ENCODE data around the gene SP140L.
"Not testable (repeated sequence)": the region's sequence is repeated elsewhere in the genome, so short reads cannot be mapped to it uniquely, and the experiment has no call there.

SP140L gene

GRCh38 chr2:230400454-230400853 lies 73.5 kb downstream of the SP140L start:
- H3K4me3 ChIP-seq (replicated peaks in 1 of 2; ENCODE audit: low read depth in 2 of 2, low read length in 2 of 2), result no peak overlapping the region
- TF ChIP-seq CTCF (IDR thresholded peaks at IDR 0.05; ENCODE audit: low read depth, low read length), result no peak
- no peak for DNase-seq (ENCODE audit: low read depth in 2 of 2)

DNA sequence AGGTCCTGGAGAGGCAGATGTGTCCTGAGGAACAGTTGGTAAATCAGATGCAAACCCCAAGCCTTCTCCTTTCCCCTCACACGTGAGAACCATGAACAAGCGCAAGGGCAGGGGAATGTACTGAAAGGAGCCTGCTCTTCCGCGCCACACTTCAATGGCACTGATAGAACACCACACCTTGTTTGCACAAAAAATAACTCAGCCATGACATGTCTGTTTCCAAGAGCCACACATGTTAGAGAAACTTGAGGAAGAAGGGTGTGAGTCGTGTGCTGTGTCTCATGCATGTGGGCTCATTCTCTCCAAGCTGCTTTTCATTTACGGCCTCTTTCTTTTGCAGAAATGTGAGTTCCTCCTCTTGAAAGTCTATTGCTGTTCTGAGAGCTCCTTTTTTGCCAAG lies 74.0 kb downstream of the SP140L start:
- DNase-seq (ENCODE audit: low read depth in 2 of 2); H3K4me3 ChIP-seq (replicated peaks in 1 of 2; ENCODE audit: low read depth in 2 of 2, low read length in 2 of 2): not testable (repeated sequence)

DNA sequence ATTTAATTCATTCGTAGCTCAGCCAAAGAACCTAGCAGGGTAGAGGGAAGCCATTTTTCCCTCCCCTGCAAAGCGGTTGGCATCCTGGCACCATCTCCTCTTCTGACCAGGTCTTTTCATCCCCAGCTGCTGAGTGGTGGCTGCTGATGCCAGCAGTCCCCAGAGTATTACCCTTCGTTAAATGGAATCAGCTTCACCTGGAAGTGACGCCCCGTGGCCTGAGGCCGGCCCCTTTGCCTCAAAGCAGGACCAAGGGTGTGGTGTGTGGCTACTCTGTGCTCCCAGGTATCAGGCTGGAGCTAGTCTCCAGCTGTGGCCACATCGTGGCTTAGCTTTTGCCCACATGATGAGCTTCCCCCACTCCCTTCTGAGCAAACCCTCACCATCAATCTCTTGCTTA lies 76.8 kb downstream of the SP140L start:
- no peak for TF ChIP-seq CTCF (IDR thresholded peaks at IDR 0.05; ENCODE audit: low read depth, low read length)
- H3K4me3 ChIP-seq (replicated peaks in 1 of 2; ENCODE audit: low read depth in 2 of 2, low read length in 2 of 2), result no peak overlapping the region
- no peak for DNase-seq (ENCODE audit: low read depth in 2 of 2)

- DNase-seq (ENCODE audit: low read depth in 2 of 2), result no peak
- TF ChIP-seq CTCF (IDR thresholded peaks at IDR 0.05; ENCODE audit: low read depth, low read length), result no peak
- H3K4me3 ChIP-seq (replicated peaks in 1 of 2; ENCODE audit: low read depth in 2 of 2, low read length in 2 of 2), result no peak overlapping the region
Observed at GRCh38 chr2:230405824-230406223, 78.8 kb downstream of the SP140L start.

DNA sequence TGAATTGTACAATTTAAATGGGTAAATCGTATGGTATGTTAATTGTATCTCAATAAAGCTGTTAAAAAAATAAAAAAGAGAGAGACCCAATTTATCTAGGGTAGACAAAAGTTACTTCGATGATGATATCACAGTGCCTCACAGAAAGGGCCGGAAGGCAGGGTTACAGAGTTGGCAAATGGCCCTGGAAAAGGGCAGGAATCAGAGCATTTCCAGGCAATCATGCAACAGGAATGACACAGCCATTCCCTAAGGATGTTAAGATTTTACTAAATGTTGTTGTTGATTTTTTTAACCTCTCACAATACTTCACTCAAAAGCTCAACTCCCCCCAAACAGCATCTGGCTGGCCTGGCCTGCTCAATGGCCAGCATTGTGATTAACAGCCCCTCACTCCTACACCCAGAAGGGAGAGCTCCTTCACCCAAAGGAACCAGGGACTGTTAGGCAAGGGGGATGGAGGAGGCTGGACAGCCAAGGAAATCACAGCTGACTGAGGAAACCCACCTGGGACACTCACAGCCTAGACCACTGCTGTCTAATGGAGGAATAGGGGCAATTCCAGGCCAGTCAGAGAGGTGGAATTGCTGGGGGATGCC lies 81.3 kb downstream of the SP140L start:
- peak; percentile 90 to 93 for DNase-seq (ENCODE audit: low read depth in 2 of 2)
- H3K4me3 ChIP-seq (replicated peaks in 1 of 2; ENCODE audit: low read depth in 2 of 2, low read length in 2 of 2), result no peak overlapping the region
- TF ChIP-seq CTCF (IDR thresholded peaks at IDR 0.05; ENCODE audit: low read depth, low read length), result no peak

GRCh38 chr2:230409316-230409715 lies 82.3 kb downstream of the SP140L start:
- not testable (repeated sequence) for H3K4me3 ChIP-seq (replicated peaks in 1 of 2; ENCODE audit: low read depth in 2 of 2, low read length in 2 of 2)
- peak; percentile 26 to 30 for DNase-seq (ENCODE audit: low read depth in 2 of 2)

GRCh38 chr2:230410263-230410662 lies 83.3 kb downstream of the SP140L start:
- DNase-seq (ENCODE audit: low read depth in 2 of 2), result no peak
- H3K4me3 ChIP-seq (replicated peaks in 1 of 2; ENCODE audit: low read depth in 2 of 2, low read length in 2 of 2), result no peak overlapping the region
- TF ChIP-seq CTCF (IDR thresholded peaks at IDR 0.05; ENCODE audit: low read depth, low read length), result no peak

- DNase-seq (ENCODE audit: low read depth in 2 of 2), result no peak
- no peak for TF ChIP-seq CTCF (IDR thresholded peaks at IDR 0.05; ENCODE audit: low read depth, low read length)
- peak overlapping the region; percentile 63 to 67 for H3K4me3 ChIP-seq (replicated peaks in 1 of 2; ENCODE audit: low read depth in 2 of 2, low read length in 2 of 2)
Observed at GRCh38 chr2:230410861-230411569, 84.0 kb downstream of the SP140L start.
